ENCODE data around the gene LYPD5.

The LYPD5 gene

DNA sequence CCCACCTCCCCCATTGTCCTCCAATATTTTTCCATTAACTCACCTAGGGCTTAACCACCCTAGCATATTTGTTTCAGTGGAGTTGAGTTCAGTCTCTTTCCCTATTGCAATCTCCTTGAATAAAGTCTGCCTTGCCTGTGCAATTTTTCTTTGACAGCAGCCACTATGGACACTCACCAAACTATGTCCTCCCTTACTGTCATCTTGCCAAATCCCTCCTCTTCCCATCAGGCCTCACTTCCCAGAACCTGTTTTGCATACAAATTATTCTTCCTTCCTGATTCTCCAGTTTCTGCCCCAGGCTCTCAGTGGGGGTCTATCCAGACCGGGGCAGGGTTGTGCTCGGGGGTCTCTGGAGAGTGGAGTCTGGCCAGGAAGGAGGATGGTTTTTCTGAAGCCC lies 2.2 kb upstream of the LYPD5 start:
- no peak for DNase-seq

DNA sequence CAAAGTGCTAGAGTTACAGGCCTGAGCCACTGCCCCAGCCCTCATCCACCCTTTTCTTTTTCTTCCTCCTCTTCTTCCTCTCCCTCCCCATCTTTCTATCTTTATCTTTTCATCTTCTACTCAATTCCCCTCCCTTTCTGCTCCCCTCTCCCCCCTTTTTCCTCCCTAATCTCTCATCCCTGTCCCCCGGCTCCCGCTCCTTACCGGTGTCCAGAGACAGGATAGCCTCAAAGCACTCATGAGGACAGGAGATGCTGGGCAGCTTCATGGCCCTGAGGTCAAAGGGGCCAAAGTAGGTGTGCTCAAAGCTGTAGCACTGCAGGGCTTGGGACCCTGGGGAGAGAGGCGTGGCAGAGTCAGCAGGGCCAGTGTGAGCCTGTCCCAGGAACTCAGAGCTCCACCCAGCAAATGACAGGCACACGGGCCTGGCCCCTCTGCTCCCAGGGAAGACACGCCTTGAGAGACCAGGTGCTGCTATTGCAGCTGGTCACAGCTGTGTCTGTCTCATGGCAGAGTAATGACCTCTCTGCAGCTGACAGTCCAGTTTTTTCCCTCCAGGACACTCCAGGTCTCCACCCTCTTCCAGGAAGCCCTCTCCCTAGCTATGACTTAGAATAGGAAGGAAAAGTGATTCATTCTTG lies 2.6 kb downstream of the LYPD5 start:
- no peak for DNase-seq

DNA sequence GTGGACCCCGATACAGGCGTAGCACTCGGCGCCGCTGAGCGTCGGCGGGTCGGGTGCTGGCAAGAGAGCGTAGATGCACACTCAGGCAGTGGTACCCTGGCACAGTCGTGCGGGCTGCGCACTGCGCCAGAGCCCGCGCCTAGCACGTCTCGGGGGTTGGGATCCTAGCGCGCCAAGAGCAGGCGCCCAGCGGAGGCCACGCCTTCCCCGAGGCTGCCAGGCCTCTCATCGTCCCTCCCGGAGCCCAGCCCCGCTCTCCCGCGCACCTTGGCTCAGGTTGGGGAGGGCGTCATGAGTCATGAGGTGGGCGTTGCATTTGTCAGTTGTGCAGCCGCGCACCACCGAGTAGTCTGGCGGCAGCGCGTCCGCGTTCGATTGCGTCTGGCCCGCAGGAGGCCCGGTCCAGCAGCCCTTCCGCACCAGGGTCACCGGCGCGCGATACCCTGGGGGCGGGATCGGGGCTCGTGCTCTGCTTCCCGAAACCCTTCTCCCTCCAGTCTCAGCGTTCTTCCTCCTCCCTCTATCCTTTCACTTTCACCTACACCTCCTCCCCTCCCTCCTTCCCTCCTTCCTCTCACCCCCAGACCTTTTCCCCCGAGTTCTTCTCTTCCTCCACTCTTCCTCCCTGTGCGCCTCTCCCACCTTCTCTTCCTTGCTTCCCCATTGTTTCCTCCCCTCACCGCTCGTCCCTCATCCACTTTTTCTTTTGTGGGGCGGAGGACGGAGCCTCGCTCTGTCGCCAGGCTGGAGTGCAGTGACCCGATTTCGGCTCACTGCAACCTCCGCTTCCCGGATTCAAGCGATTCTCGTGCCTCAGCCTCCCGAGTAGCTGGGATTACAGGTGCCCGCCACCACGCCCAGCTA lies 3.5 kb downstream of the LYPD5 start:
- peak; percentile 73 for DNase-seq

DNA sequence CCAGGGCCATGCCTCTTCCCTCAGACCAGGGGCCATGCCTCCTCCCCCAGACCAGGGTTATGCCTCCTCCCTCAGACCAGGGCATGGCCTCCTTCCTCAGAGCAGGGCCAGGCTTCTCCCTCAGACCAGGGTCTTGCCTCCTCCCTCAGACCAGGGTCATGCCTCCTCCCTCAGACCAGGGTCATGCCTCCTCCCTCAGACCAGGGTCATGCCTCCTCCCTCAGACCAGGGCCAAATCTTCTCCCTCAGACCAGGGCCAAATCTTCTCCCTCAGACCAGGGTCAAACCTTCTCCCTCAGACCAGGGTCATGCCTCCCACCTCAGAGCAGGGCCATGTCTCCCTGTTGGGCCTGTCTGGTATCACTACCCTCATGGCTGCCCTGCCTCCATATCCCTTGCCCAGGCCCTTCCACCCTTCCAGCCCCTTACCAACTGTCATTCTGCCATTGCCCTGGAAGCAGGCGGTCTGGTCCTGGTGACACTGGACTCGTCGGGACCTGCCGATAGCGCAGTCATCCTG lies 4.2 kb downstream of the LYPD5 start:
- no peak for DNase-seq

DNA sequence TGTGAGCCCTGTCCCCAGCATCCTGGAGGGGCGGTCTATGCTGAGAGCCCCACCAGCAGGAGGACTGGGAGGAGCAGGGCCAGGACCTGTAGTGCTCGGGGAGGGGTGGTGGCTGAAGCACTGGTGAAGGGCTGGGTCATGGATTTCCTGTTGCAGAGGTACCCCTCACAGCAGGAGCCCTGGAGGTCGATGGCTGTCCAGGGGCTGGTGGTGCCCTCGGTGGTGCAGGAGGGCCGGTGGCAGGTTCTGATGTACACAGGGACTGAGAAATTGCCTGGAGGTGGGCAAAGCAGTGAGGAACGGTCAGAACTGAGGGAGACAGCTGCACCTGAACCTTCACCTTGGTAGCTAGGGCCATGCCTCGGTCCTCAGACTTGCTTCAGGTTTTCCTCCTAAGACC lies 4.7 kb downstream of the LYPD5 start:
- DNase-seq: no peak

DNA sequence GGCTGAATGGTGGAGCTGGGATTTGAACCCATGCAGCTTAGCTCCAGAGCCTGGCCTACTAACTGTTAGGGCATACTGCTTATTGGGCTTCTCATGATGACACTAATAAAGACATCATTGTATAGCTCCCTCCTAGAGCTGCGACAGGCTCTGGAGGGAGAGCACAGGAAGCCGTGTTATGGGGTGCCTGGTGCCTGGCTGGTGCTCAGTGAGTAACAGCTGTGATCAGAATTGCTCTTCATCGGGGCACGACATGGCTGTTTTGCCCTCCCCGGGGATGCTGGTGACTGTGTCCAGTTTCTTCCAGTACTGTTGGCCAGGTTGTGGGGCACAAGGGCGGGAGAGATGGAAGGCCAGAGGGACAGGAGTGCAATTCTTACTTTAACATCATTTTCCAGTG lies 5.1 kb downstream of the LYPD5 start:
- no peak for DNase-seq

DNA sequence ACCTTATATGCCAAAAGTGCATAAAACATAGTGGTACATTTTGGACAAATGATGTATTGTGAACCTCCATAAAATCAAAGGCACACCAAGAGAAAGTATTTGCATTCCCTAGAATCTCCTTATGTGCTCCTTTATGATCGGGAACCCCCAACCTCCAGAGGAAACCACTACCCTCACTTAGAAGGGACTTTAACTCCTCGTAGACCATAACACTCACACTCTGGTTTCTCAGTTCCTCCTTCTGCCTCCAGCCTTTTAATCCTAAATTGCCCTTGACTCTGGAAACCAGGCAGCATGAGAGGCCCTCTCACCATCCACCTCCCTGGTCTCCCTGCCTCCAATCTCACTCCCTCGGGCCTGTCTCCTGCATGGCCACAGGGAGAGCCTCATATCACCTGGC lies 11.7 kb downstream of the LYPD5 start:
- no peak for DNase-seq

DNA sequence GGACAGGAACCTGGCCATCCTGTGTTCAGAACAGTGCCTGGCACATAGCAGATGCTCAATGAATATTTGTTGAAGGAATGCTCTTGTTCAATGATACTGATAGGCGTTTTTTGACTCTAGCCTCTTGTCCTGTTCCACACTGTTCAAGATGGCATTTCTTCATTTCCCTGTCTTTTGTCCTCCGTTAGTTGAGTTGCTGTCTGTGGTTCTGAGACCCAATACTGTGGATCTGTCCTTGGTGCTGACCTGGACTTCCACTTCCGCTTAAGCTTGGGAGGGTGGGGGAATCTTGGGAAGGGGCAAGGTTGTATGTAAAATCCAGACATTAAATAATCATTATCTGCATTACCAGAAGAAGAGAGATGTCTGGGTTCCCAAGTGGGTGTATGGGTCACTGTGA lies 13.2 kb downstream of the LYPD5 start:
- DNase-seq: no peak

DNA sequence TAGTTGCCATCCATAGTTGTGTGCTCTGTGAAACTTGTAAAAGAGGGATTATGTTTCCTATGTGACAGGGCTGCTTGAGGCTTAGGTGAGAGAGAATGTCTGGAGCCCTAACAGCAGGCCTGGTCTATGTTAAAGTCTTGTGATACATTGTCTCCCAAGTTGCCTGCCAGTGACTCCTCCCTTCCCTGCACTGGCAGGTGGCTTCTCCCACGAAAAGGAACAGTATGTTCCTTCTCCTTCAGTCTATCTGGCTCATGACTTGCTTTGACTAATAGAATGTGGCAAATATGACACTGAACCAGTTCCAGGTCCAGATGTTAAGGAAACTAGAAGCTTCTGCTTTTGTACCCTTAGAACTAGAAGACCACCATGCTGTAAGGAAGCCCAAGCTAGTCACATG lies 15.6 kb downstream of the LYPD5 start:
- DNase-seq: no peak

DNA sequence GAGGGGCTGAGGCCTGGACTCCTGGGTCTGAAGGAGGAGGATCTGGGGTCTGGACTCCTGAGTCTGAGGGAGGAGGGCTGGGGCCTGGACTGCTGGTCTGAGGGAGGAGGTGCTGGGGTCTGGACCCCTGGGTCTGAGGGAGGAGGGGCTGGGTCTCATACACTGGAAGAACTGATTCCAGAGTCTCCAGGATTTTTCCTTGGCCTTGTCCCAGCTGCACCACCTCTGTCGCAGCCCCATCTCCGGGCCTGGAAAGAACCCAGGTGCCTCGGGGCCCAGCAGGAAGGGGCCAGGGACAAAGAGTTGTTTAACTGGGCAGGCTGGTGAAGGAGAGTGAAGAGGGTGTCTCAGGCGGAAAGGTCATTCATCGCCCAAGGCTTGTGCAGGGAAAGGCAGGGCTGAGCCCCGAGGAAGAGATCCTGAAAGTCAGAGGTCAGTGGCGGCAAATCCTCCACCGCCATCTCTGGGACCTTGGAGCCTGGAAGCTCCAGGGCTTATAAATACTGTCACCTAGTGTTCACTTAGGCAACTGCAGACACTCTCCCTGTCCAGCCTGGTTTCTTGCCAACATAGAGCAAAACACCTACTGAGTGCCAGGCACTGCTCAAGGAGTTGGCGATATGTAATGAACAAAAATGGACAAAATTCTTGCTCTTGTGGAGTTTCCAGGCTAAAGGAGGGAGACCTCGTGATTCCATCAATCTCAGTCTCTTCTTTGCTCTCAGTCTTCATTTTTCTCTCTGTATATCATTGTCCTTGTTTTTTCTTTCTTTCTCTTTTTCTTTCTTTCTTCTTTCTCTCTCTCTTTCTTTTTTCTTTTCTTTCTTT lies 17.1 kb downstream of the LYPD5 start:
- peak; percentile 33 for DNase-seq

DNA sequence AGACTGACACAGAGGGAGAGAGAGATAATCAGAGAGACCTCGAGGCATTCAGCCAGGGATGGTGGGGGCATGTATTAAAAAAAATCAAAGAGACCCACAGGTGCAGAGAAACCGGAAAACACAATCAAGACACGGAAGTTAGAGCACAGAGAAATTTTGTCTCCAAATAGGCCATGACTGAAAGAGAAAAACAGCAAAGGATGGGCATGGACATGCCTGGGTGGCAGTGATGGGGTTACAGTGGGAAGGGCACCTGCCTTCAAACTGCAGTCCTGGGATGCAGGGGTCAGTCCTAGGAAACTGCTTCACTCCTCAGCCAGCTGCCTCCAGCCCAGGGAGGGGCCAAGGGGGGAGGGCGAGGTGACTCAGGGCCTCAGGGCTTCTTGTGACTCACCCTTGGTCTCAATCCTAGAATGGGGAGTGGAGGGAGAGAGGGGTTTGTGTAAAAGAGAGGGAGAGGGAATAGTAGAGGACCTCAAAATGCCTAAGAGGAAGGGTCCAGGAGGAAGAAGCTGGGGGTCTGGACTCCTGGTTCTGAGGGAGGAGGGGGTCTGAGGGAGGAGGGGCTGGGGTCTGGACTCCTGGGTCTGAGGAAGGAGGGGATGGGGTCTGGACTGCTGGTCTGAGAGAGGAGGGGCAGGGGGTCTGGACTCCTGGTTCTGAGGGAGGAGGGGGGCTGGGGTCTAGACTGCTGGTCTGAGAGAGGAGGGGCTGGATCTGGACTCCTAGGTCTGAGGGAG lies 17.8 kb downstream of the LYPD5 start:
- peak; percentile 63 for DNase-seq

DNA sequence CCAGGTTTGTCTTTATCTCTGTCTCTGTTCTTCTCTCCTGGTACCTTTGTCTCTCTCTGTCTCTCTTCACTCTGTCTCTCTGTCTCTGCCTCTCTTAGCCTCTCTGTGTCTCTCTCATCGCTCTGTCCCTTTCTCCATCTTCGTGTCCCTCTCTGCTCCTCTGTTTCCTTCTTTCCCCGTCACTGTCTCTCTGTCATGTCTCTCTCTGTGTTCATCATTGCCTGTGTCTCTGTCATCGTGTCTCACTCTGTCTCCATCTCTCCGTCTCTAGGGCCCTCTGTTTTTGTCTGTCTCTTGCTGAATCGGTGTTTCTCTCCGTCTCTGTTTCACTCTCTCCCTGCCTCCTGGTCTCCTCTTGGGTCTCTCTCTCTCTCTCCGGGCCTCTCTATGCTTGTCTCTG lies 18.6 kb downstream of the LYPD5 start:
- DNase-seq: no peak

DNA sequence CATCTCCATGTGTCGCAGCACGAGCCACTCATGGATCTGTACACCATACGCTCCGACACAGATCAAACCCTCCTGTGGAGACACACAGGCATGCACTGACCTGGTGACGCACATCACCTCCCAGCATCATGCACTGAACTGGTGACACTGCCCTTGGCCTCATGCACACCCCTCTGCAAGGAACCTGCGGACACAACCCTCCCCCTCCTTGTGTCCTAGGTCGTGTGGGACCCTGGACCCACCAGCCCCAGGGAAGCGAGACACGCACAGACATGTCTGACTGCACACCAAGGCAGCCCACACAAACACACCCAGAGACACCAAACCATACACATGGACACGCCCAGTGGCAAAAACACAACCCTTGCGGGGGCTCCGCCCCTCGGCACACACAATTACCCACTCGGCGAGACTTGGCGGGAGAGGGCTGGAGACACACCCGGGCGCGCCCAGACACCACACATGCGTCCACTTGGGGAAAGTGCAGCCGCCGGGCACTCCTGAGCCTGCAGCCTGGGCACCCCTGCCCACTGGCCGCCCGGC lies 19.5 kb downstream of the LYPD5 start:
- DNase-seq: no peak

DNA sequence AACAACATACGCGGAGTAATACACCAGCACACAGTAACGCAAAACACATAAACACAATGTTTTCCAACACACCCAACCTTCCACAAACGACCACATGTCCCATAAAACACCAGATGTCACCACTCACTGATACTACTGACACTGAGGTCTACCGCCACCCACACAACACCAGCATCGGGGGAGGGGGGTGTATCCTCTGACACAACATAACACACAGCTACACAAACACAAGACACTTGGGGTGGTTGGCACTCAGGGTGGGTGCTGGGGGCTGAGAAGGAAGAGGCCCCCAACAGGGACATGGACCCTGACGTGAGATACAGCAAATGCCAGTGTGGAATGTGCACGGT lies 20.0 kb downstream of the LYPD5 start:
- DNase-seq: no peak

DNA sequence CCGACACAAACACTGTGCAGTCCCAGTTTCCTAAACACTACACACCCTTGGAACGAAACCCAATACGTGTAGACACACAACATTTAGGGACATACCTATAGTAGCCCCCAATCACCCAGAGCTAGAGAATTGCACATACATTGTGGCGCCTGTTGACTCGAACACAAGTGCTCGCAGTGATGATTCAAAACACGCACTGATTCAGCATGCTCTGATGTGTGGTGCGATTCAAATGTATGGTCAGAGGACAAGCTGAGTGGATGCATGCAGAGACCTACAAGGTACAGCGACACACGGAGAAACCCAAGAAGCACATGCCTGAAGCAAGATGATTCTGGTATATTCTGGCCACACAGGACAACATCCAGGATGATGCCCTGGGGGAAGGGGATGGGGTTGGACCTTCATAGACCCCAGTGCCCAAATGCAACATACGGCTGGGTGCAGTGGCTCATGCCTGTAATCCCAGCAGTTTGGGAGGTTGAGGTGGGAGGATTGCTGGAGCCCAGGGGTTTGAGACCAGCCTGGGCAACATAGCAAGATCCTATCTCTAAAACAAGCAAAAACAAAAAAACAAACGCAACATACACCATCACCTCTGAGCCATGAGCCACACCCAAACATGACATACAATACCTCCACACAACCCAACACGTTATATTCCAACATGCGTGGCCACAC lies 20.5 kb downstream of the LYPD5 start:
- no peak for DNase-seq

DNA sequence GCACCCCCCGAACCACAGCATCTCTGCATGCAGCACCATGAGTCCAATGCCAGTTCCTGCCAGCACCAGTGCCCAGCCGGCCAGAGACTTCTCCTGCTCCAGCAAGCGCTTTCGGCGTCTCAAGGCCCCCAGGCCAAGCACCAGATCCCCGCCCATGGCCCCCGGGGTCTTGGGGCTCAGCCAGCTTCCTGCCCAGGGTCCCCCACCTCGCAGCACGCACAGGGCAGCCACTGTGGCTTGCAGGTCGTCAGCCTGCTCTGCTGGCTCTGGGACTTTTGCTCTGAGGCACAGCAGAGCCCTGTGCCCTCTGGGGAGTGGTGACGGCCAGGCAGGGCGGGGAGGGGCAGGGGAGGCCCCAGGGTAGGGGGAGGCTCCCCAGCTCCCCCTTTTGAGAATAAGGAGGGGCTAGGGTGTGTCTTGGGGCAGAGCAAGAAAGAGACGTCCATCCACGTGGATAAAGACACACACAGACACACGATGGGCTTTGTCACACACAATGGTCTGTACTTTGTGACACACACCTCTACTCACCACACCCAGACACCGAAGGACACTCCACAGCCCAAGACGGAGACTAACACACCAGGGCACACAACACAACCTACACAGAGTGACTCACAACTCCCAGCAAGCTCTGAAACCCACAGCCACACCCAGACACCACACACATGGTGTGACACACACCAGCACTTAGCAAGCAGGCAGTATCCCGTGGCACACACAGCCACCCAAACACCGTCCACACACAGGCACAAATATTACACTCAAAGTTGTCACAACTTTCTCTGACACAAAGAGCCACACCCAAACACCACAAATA lies 21.3 kb downstream of the LYPD5 start, which contains the start of gene KCNN4:
Gene KCNN4, minus strand, starts transcription at position 268 of the 820 bp plus-strand sequence. Its CDS starts 112 bp downstream, at position 156.
- DNase-seq: peak; percentile 81

DNA sequence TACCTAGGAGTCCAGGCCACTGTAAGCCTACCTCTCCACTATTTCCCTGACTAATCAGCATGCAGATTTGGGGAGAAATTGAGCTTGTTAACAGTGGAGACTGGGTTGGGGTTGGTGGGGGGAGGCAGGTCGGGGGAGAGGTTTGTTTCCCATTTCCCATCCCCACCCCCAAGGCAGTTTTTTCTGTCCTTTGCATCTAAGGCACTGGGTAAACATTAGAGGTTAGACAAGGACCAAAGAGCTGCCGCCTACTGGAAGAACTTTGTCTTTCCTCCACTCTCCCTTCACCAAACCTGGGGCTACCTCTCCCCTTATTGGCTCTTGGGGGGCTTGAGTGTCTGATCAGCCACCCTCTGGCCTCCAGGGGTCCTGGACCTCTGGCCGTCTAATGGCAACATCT lies 22.4 kb downstream of the LYPD5 start:
- no peak for DNase-seq

DNA sequence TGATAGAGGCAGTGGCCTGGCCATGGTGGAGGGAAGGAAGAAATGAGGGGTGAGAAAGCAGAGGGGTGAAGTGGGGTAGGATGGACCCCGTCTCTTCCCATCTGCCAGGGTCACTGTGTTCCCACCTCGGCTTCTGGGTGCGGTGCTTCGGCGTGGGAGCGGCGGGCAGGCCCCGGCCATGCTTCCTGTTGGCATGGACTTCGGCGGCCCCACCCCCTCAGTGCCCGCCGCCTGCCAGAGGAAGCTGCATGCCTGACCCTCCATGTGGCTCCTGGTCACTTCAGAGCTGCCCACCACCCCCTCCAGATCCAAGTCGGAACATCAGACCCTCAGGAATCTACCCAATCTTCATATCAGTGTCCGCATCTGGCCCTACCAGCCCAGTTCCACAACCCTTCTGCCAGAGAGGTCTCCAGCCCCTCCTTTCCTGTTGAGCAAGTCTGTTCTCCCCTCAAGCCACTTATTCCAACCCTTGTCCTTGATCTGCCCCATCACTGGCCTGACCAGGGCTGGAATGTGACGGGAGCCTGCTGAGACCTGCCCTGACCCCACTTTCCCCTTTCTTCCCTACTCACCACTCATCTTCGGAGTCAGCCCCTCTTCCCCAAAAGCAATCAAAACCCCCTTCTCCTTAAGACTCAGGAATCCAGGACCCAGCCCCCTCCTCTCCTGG lies 23.0 kb downstream of the LYPD5 start:
- no peak for DNase-seq

DNA sequence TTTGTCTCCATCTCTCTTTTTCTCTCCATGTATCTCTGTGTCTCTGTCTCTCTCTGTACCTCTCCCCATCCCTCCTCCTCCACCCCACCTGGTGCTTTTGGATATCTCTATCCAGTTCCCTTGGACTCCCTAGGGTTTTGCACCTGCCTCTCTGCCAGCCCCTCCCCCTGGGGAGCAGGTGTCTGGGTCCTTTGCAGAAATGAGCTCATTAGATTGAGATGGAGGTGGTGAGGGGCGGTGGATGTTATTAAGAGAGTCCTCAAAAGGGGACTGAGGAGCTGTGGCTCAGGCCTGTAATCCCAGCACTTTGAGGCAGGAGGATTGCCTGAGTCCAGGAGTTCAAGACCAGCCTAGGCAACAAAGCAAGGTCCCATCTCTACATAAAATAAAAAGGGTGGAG lies 23.6 kb downstream of the LYPD5 start:
- DNase-seq: no peak

DNA sequence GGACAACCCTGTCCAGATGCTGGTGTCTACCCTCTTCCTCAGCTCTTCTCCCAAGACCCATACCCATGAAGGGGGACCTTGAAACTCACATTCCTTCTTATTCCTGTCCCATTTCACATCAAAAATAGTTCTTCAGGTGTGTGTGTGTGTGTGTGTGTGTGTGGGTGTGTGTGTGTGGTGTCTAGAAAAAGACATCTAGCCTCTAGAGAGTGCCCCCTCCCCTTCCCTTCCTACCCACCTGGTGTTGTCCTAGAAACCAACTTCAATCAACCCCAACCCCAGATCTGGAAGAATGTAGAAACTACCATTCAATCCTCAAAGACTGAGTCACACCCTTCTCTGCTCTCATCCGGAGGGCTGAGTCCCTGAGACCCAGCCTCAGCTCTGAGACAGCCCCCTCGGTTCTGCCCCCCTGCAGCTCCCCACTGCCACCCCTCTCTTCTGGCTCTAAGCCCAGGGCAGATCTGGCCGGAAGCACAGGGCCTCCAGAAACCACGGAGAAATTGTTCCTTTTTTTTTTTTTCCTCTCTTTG lies 25.0 kb downstream of the LYPD5 start:
- peak; percentile 15 for DNase-seq

Data from stimulated activated naive CD4-positive, alpha-beta T cell treated with Interleukin-2 at 50 U/mL for 16 hours (primary cell).